Skeletal muscle satellite cell (primary cell): ENCODE measurements around the gene TMEM44.
"Not testable (repeated sequence)": the region's sequence is repeated elsewhere in the genome, so short reads cannot be mapped to it uniquely, and the experiment has no call there.

Source experiments
- H3K27me3 ChIP-seq: 2 replicates; pipeline ENCODE4 v1.7.0; 2013; ENCODE audit warnings: low read length; ENCODE audit not compliant: control insufficient read depth, insufficient read depth
- H3K36me3 ChIP-seq: 2 replicates; pipeline ENCODE4 v1.7.0; 2013; ENCODE audit warnings: mild to moderate bottlenecking, control low read depth, low read length; ENCODE audit not compliant: insufficient read depth
- H3K4me1 ChIP-seq: 2 replicates; pipeline ENCODE4 v1.7.0; 2013; ENCODE audit warnings: low read length; ENCODE audit not compliant: control insufficient read depth, insufficient read depth
- H3K4me2 ChIP-seq: 2 replicates; pipeline ENCODE4 v1.7.0; 2013; ENCODE audit warnings: mild to moderate bottlenecking, low read length
- H3K4me3 ChIP-seq: 2 replicates; pipeline ENCODE4 v1.7.0; 2013; ENCODE audit warnings: low read length
- H3K9ac ChIP-seq: 2 replicates; pipeline ENCODE4 v1.7.0; 2013; ENCODE audit warnings: mild to moderate bottlenecking, low read depth, low read length, moderate library complexity
- H3K9me3 ChIP-seq: replicated peaks from 2 replicates; pipeline ENCODE4 v1.7.0; 2013; ENCODE audit warnings: mild to moderate bottlenecking, control low read depth, low read length

Gene TMEM44

GRCh38 chr3:194607592-194608389 is 25.4 kb downstream of the TMEM44 start:
- H3K36me3 ChIP-seq: peaks cover 31% of the 10 kb centered on the region
- no peak overlapping the region for H3K4me2 ChIP-seq
- H3K4me3 ChIP-seq: no peak overlapping the region
- H3K9ac ChIP-seq: no peak overlapping the region
- H3K9me3 ChIP-seq: no peaks in the 10 kb centered on the region
- H3K4me1 ChIP-seq: no peaks in the 10 kb centered on the region
- H3K27me3 ChIP-seq: no peaks in the 10 kb centered on the region

DNA sequence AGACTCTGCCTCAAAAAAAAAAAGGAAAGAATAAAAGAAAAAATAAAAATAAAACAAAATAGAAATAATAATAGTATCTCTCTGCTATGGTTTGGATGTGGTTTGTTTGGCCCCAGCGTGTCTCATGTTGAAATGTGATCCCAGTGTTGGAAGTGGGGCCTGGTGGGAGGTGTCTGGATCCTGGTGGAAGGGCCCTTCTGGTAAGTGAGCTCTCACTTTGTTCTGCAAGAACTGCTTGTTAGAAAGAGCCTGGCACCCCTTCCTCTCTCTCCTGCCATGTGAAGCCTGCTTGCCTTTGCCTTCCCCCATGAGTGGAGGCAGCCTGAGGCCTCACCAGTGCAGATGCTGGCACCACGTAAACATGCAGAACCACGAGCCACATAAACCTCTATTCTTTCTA is 26.3 kb downstream of the TMEM44 start:
- Histone ChIP-seq H3K36me3 (peaks cover 35% of the 10 kb centered on the region), H3K4me3 (no peak overlapping the region), H3K4me1 (no peaks in the 10 kb centered on the region), H3K9ac (no peak overlapping the region), H3K4me2 (no peak overlapping the region), H3K27me3 (no peaks in the 10 kb centered on the region), H3K9me3 (no peaks in the 10 kb centered on the region)

- H3K4me2 ChIP-seq: no peak overlapping the region
- H3K9me3 ChIP-seq: no peaks in the 10 kb centered on the region
- no peaks in the 10 kb centered on the region for H3K27me3 ChIP-seq
- H3K36me3 ChIP-seq: peaks cover 37% of the 10 kb centered on the region
- H3K9ac ChIP-seq: no peak overlapping the region
- no peak overlapping the region for H3K4me3 ChIP-seq
- no peaks in the 10 kb centered on the region for H3K4me1 ChIP-seq
These were observed 27.1 kb downstream of the TMEM44 start for GRCh38 chr3:194606163-194606562.

DNA sequence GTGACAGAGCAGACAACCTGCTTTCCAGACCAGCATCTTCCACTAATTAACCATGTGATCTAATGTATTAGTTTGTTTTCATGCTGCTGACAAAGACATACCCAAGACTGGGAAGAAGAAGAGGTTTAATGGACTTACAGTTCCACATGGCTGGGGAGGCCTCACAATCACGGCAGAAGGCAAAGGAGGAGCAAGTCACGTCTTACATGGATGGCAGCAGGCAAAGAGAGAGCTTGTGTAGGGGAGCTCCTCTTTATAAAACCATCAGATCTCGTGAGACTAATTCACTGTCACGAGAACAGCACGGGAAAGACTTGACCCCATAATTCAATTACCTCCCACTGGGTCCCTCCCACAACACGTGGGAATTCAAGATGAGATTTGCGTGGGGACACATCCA is 27.9 kb downstream of the TMEM44 start:
- not testable (repeated sequence) for H3K27me3 ChIP-seq, H3K4me3 ChIP-seq, H3K9me3 ChIP-seq, H3K4me2 ChIP-seq, H3K9ac ChIP-seq, H3K4me1 ChIP-seq
- peaks cover 34% of the 10 kb centered on the region for H3K36me3 ChIP-seq

GRCh38 chr3:194604837-194605236 is 28.4 kb downstream of the TMEM44 start:
- Histone ChIP-seq H3K9ac (no peak overlapping the region), H3K4me3 (no peak overlapping the region), H3K9me3 (no peaks in the 10 kb centered on the region), H3K4me2 (no peak overlapping the region), H3K4me1 (no peaks in the 10 kb centered on the region), H3K36me3 (peaks cover 34% of the 10 kb centered on the region), H3K27me3 (no peaks in the 10 kb centered on the region)

- Histone ChIP-seq H3K36me3 (peaks cover 36% of the 10 kb centered on the region), H3K4me3 (no peak overlapping the region), H3K4me2 (no peak overlapping the region), H3K4me1 (peaks cover 3% of the 10 kb centered on the region), H3K27me3 (no peaks in the 10 kb centered on the region), H3K9ac (no peak overlapping the region), H3K9me3 (no peaks in the 10 kb centered on the region)
These were observed 29.1 kb downstream of the TMEM44 start for GRCh38 chr3:194604126-194604525.

GRCh38 chr3:194602669-194603171 is 30.5 kb downstream of the TMEM44 start:
- H3K27me3 ChIP-seq: no peaks in the 10 kb centered on the region
- no peak overlapping the region for H3K9ac ChIP-seq
- H3K4me3 ChIP-seq: no peak overlapping the region
- H3K4me1 ChIP-seq: peaks cover 13% of the 10 kb centered on the region
- H3K9me3 ChIP-seq: no peaks in the 10 kb centered on the region
- H3K36me3 ChIP-seq: peaks cover 35% of the 10 kb centered on the region
- H3K4me2 ChIP-seq: no peak overlapping the region

DNA sequence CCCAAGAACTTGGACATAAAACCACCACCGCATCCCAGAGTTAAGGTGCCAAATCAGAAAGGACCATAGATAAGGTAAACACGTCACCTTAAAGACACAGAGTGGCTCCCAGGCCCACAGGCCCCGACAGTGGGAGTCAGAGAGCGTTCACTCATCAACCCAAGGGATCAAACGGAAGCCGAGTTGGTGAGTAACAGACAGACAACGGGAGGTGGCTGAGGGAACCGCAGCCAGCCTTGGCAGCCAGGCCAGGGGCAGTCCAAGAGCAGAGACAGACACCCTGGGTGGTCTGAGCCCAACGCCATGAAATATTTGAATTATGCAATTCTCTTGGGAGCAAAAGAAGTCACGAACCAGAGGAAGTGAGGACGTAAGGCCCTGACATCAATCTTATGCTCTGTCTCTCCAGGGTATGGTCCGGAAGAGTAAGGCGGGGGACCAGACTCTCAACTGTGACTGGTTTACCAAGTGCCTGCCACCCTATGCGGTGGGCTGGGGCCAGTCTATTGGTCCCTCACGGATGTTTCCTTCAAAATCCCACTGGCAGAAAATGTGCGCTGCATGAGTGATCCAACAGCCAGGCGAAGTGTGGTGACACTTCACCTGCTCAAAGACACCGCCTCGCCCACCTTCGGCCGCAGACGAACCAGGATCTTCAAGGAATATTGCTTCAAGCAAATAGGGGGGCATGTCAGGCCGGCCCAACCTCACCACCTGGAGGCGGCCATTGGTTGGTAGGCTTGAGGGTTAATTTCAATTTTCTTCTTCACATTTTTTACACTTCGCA is 34.3 kb downstream of the TMEM44 start:
- Histone ChIP-seq H3K27me3 (no peaks in the 10 kb centered on the region), H3K4me3 (no peak overlapping the region), H3K36me3 (peaks cover 29% of the 10 kb centered on the region), H3K4me1 (peaks cover 20% of the 10 kb centered on the region), H3K9ac (peak overlapping the region; percentile 44), H3K9me3 (no peaks in the 10 kb centered on the region), H3K4me2 (peak overlapping the region; percentile 8)

GRCh38 chr3:194596906-194597305 is 36.3 kb downstream of the TMEM44 start:
- peaks cover 32% of the 10 kb centered on the region for H3K4me1 ChIP-seq
- no peaks in the 10 kb centered on the region for H3K27me3 ChIP-seq
- no peak overlapping the region for H3K9ac ChIP-seq
- no peaks in the 10 kb centered on the region for H3K9me3 ChIP-seq
- H3K36me3 ChIP-seq: peaks cover 24% of the 10 kb centered on the region
- no peak overlapping the region for H3K4me3 ChIP-seq
- no peak overlapping the region for H3K4me2 ChIP-seq

GRCh38 chr3:194592798-194593752 is 40.1 kb downstream of the TMEM44 start:
- Histone ChIP-seq H3K9ac (peak overlapping the region; percentile 70), H3K4me2 (peak overlapping the region; percentile 57), H3K27me3 (no peaks in the 10 kb centered on the region), H3K36me3 (peaks cover 43% of the 10 kb centered on the region), H3K9me3 (no peaks in the 10 kb centered on the region), H3K4me1 (peaks cover 20% of the 10 kb centered on the region), H3K4me3 (no peak overlapping the region)

DNA sequence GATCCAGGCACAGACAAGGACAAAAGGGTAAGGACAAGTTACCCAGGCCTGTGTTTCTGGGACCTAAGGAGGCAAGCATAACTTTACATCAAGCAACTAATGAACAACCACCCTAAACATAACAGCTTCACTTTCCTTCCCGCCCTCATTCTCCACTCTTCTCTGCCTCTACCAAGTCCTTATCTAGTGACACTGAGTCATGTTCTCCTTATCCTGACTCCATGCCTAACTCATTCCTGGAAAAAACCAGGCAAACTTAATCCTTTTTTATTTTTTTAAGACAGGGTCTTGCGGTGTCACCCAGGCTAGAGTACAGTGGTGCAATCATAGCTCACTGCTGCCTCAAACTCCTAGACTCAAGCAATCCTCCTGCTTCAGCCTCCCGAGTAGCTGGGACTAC is 44.5 kb downstream of the TMEM44 start:
- H3K4me1 ChIP-seq: peaks cover 40% of the 10 kb centered on the region
- no peaks in the 10 kb centered on the region for H3K9me3 ChIP-seq
- H3K27me3 ChIP-seq: no peaks in the 10 kb centered on the region
- H3K4me3 ChIP-seq: no peak overlapping the region
- H3K4me2 ChIP-seq: no peak overlapping the region
- no peak overlapping the region for H3K9ac ChIP-seq
- peaks cover 44% of the 10 kb centered on the region for H3K36me3 ChIP-seq
